ENCODE measurements around the gene CBX8. TPM values are rescaled to one million over a fixed set of nuclear protein-coding genes. Genes with fewer than 3 reads are reported as not detected.
A peak's percentile ranks its signal among the peaks of the same experiment; 100 is the strongest.

Gene CBX8
- total and polyA plus RNA-seq, 2 of the 8 experiments (the other 6 are each of a cell fraction or from before 2014, with no cell fraction given), result 0.09 to 2.1 TPM

DNA sequence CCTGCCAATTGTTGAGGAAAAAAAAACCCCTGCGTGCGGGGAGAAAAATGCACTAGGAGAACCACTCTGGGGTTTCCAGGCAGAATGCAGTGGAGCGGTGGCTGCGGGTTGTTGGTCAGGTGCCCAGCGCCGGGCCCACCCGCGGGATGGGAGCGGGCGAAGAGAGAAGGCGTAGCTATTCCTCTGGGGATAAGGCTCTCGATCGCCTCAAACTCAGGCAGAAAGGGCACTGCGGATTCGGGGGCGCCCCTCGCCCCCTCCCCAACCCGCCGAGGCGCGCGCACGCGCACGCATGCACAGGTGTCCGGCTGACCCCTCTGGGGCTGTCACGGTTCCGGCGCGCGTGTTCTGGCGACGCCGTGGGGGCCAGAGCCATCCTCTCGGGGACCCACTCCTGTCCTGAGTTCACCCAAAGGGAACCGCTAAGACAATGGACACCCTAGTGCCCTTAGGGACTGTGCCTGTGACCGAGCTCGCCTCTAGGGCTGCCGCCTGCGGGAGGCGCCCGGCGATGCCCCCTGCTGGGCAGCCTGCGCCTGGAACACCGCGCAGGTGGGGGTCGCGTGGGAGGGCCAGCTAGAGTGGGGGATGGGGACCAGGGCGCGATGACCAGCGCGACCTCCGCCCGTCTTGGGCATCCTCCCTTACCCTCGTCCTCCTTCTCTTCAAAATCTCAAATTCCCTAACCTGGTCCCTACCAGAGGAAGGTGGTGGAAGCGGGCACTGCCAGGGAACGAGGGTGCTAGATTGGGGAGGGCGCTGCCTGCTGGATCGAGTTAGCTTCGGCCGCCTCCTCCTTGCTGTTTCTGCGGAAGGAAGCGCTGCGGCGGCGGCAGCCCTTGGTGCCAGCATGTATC lies 14.4 kb upstream of the CBX8 start (continued):
- TF ChIP-seq RBBP5 (IDR thresholded peaks at IDR 0.05; ENCODE audit: borderline replicate concordance, low read depth, low read length) (no peak), SP4 (IDR thresholded peaks at IDR 0.05; ENCODE audit: low read length) (no peak), HDAC2 (IDR thresholded peaks at IDR 0.05; ENCODE audit: borderline replicate concordance in 1 of 2, low read depth in 2 of 2, low read length in 2 of 2) (0 out of 4 replicates have a peak, but pooled peaks of 1 of the 2 experiments have one; percentile 13), CBX8 (IDR thresholded peaks at IDR 0.05; ENCODE audit: borderline replicate concordance, low read depth, low read length) (no peak; the same call in 1 of the 2 replicates), NRF1 (IDR thresholded peaks at IDR 0.05; ENCODE audit: low read depth, low read length) (peak; percentile 25; the same call in 1 of the 2 replicates), BCL11A (IDR thresholded peaks at IDR 0.05; ENCODE audit: low read depth in 2 of 2, low read length in 2 of 2) (no peak), NANOG (IDR thresholded peaks at IDR 0.05; ENCODE audit: insufficient read depth, low read depth, low read length, poor library complexity, severe bottlenecking) (no peak), EGR1 (IDR thresholded peaks at IDR 0.05; ENCODE audit: borderline replicate concordance, low read depth, low read length) (peak; percentile 50; the same call in 1 of the 2 replicates), SIX5 (IDR thresholded peaks at IDR 0.05; ENCODE audit: low read depth, low read length) (no peak), POLR2AphosphoS5 (IDR thresholded peaks at IDR 0.05; ENCODE audit: low read depth, low read length) (no peak), RNF2 (IDR thresholded peaks at IDR 0.05; ENCODE audit: borderline replicate concordance, low read depth, low read length, missing control alignments, poor library complexity, severe bottlenecking) (peak; percentile 53)

Data from H1 (cell line).